GM12891 (cell line): ENCODE results near the gene LVRN.

ENCODE experiments used
- POLR2A ChIP-seq: IDR thresholded peaks from 2 replicates; pipeline ENCODE4 v1.6.1; 2011; ENCODE audit warnings: low read depth, low read length, control low read depth
- POLR2AphosphoS5 ChIP-seq: IDR thresholded peaks from 2 replicates; pipeline ENCODE4 v1.6.1; 2011; ENCODE audit warnings: low read depth, low read length, control low read depth

DNA sequence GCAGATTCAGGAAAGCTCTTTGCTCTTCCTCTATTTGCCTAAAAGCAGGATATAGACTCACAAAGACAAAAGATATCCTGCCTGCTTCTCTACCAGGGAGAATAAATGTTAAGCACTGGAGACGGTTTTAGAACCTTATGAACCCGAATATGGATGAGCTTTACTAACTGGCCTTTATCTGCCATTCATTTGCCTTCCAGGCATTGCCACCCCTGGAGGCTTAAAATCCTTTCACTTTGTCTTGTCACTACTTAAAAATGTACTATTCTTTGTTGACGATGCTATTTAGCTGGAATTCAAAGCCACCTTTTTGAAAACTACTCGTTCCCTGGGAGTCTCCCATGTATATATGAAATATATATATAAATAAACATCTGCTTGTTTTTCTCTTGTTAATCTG is 23.2 kb upstream of the LVRN start:
- TF ChIP-seq POLR2AphosphoS5, result no peak
- TF ChIP-seq POLR2A, result no peak
